WERI-Rb-1 (cell line): ENCODE results near the gene RCAN3.

Experiments
- DNase-seq: peaks from one replicate; pipeline ENCODE4 v3.0.0-alpha.2; 2020
- H3K27ac ChIP-seq: fragments of 250-450 bp; sonication (Bioruptor Pico); 2 replicates; pipeline ENCODE4 v1.5.1; 2020; ENCODE audit warnings: mild to moderate bottlenecking, moderate library complexity
- H3K27me3 ChIP-seq: fragments of 250-450 bp; sonication (Bioruptor Pico); 2 replicates; pipeline ENCODE4 v1.5.1; 2021; ENCODE audit warnings: mild to moderate bottlenecking, low read depth, moderate library complexity; ENCODE audit not compliant: insufficient read depth, severe bottlenecking
- H3K36me3 ChIP-seq: fragments of 250-450 bp; sonication (Bioruptor Pico); 2 replicates; pipeline ENCODE4 v1.5.1; 2020; ENCODE audit warnings: mild to moderate bottlenecking, moderate library complexity
- H3K4me3 ChIP-seq: 2 replicates; pipeline ENCODE4 v1.5.1; 2011; ENCODE audit warnings: low read depth, mild to moderate bottlenecking, control low read depth, low read length
- H3K9me3 ChIP-seq: fragments of 250-450 bp; sonication (Bioruptor Pico); 2 replicates; pipeline ENCODE4 v1.5.1; 2021; ENCODE audit warnings: mild to moderate bottlenecking, moderate library complexity; ENCODE audit not compliant: severe bottlenecking
- TF ChIP-seq, protein P1 (sequence below): IDR thresholded peaks from 2 replicates; pipeline ENCODE4 v1.5.1; 2011; ENCODE audit warnings: low read depth, mild to moderate bottlenecking, control low read depth, inconsistent platforms, low read length

RCAN3 gene

DNA sequence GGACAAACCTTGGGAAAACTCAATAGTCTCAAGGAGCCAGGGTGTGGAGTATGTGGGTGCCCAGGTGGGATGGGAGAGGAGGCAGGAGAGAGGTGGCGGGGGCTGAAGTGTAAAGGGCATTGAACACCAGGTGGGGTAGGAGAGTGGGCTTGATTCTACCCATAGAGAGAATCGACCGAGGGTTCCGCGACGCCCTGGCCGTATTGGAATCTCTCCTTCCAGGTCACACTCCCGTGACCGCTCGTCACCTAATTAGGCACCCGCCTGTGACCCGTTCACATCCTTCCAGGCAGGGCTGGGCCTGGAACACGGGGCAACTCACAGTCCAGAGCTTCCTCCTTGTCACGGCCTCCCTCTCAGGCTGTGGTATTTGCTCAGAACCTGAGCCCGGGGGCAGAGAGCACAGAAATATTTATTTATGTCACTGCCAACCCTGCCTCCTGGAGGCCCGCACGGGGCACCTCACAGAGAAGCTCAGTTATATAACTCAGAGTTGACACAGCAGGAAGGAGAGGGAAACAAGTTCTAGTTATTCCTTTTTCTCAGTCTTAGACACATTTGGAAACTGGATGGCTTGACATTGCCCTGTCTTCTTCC, 65.3 kb downstream of the RCAN3 start:
- TF ChIP-seq, protein P1, sequence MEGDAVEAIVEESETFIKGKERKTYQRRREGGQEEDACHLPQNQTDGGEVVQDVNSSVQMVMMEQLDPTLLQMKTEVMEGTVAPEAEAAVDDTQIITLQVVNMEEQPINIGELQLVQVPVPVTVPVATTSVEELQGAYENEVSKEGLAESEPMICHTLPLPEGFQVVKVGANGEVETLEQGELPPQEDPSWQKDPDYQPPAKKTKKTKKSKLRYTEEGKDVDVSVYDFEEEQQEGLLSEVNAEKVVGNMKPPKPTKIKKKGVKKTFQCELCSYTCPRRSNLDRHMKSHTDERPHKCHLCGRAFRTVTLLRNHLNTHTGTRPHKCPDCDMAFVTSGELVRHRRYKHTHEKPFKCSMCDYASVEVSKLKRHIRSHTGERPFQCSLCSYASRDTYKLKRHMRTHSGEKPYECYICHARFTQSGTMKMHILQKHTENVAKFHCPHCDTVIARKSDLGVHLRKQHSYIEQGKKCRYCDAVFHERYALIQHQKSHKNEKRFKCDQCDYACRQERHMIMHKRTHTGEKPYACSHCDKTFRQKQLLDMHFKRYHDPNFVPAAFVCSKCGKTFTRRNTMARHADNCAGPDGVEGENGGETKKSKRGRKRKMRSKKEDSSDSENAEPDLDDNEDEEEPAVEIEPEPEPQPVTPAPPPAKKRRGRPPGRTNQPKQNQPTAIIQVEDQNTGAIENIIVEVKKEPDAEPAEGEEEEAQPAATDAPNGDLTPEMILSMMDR, result peak; percentile 30; the same call in 1 of the 2 replicates
- Histone ChIP-seq H3K27me3 (no peaks in the 10 kb centered on the region), H3K36me3 (no peaks in the 10 kb centered on the region), H3K4me3 (no peak overlapping the region), H3K27ac (no peak overlapping the region), H3K9me3 (no peaks in the 10 kb centered on the region)
- no peak for DNase-seq

DNA sequence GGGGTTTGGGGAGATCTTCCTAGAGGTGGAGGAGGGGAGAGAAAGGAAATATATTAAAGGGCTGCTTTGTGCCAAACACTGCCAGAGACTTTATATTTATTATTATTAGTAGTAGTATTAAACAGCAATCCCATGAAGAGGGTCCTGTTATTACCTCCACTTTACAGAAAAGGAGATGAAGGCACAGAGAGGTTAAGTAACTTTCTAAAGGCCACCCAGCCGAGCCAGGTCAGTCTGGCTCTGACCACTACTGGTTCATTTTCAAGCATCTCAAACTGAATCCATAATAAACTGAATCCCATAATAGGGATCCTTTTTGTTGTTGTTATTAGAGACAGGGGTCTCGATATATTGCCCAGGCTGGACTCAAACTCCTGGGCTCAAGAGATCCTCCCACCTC, 65.8 kb downstream of the RCAN3 start:
- Histone ChIP-seq H3K27me3 (no peaks in the 10 kb centered on the region), H3K4me3 (no peak overlapping the region), H3K27ac (no peak overlapping the region), H3K9me3 (no peaks in the 10 kb centered on the region), H3K36me3 (no peaks in the 10 kb centered on the region)
- TF ChIP-seq, protein P1, result no peak
- no peak for DNase-seq

DNA sequence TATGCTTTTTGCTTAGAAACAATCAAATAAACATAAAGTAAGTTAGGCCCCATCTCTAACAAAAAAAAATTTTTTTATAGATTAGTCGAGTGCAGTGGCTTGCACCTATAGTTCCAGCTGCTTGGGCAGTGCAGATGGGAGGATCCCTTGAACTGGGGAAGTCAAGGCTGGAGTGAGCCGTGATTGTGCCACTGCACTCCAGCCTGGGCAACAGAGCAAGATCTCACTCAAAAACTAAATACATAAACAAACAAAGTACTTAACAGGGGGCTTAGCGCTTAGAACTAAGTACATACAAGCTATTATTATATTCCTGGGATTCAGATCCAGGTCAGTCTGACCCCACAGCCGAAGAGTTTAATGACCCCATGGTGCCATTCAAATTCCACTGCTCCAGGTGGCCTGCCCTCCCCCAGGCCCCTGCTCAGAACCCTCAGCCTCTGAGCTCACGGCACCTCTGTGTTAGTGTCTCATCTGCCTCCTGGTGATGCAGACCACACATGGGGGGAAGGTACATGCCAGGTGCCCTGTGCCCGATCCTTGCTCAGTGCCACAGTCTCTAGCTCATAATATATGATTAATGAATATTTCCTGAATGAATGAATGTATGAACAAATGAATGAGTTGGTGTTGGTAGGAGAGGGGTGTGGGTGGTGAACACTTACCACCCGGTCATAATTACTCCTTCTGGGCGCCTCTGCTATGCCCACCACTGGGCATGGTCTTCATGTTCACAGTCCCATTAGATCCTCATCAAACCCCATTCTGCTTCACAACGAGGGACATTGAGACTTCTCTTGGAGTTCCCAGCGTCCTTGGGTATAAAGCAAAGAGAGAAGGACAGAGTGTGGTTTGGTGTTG, 67.9 kb downstream of the RCAN3 start:
- TF ChIP-seq, protein P1, result no peak
- Histone ChIP-seq H3K9me3 (no peaks in the 10 kb centered on the region), H3K27me3 (no peaks in the 10 kb centered on the region), H3K4me3 (no peak overlapping the region), H3K27ac (no peak overlapping the region), H3K36me3 (no peaks in the 10 kb centered on the region)
- DNase-seq, result no peak

DNA sequence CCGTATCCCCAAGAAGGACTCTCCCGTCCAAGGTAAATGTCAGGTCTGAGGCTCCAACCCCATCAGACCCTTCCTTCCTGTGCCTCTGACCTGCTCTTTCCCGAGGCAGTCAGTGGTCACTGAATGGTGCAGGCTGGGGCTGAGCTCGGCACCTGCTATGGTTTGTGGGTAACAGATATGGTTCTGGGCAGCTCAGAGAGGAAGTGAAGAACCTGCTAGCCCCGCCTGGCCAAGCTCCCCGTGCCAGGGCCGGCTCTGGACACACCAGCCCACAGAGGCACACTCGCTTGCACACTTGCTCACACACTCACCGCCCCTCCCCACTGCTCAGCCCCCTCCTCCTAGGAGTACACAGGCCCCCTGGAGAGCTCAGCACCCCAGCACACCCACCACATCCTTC, 69.7 kb downstream of the RCAN3 start:
- DNase-seq, result no peak

DNA sequence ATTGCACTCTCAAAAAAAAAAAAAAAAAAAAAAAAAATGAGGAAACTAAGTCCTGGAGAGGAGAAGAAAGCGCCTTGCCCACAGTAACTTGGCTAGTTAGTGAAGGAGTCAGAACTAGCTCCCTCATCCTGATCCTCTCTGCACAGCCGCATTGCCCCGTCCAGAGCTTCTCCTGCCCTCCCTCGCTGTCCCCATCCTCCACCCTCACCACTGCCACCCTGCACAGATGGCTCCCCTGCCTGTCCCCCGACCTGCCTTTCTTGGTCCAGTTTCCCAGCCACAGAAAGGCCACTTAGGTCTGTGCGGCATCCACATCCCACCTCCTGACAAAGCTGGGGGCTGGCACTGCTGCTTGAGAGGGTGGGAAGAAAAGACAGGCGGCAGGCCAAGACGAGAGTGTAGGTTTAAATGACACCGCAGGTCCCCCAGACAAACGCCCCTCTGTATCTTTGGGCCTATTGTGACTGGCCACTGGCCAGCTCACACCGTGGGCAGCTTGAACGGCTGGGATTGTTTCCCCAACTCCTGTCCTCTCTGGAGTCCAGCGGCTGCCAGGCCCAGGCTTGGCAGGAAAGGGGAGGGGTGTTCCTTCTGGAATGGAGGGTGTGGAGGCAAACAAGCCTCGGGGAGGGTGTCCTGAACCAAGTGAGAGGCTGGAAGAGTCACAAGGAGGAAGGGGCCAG, 73.4 kb downstream of the RCAN3 start:
- Histone ChIP-seq H3K36me3 (no peaks in the 10 kb centered on the region), H3K4me3 (no peak overlapping the region), H3K27me3 (no peaks in the 10 kb centered on the region), H3K9me3 (no peaks in the 10 kb centered on the region), H3K27ac (peak overlapping the region; percentile 55)
- no peak for DNase-seq
- TF ChIP-seq, protein P1, result no peak

More for the DNA sequence above, 69.7 kb downstream of the RCAN3 start:
- no peak overlapping the region for H3K4me3 ChIP-seq
- H3K9me3 ChIP-seq, result no peaks in the 10 kb centered on the region
- H3K27ac ChIP-seq, result no peak overlapping the region
- no peaks in the 10 kb centered on the region for H3K36me3 ChIP-seq
- no peaks in the 10 kb centered on the region for H3K27me3 ChIP-seq
- TF ChIP-seq, protein P1, result no peak
